SIG-M5 treated with dmso at 0.1 percent for 504 hours (cell line): ENCODE results near the gene ATP8A2.

ENCODE experiments used
- DNase-seq: peaks from one replicate; lab custom pipeline; 2025; ENCODE audit not compliant: unreplicated experiment; lab: John Stamatoyannopoulos, UW

The ATP8A2 gene

GRCh38 chr13:25874064-25874737 is 502.4 kb downstream of the ATP8A2 start:
- no peak for DNase-seq

- peak; percentile 80 for DNase-seq
These were observed 503.1 kb downstream of the ATP8A2 start for GRCh38 chr13:25874907-25875306.

GRCh38 chr13:25876247-25876646 is 504.5 kb downstream of the ATP8A2 start:
- no peak for DNase-seq

- DNase-seq, result no peak
These were observed 507.7 kb downstream of the ATP8A2 start for GRCh38 chr13:25879466-25879865.

DNA sequence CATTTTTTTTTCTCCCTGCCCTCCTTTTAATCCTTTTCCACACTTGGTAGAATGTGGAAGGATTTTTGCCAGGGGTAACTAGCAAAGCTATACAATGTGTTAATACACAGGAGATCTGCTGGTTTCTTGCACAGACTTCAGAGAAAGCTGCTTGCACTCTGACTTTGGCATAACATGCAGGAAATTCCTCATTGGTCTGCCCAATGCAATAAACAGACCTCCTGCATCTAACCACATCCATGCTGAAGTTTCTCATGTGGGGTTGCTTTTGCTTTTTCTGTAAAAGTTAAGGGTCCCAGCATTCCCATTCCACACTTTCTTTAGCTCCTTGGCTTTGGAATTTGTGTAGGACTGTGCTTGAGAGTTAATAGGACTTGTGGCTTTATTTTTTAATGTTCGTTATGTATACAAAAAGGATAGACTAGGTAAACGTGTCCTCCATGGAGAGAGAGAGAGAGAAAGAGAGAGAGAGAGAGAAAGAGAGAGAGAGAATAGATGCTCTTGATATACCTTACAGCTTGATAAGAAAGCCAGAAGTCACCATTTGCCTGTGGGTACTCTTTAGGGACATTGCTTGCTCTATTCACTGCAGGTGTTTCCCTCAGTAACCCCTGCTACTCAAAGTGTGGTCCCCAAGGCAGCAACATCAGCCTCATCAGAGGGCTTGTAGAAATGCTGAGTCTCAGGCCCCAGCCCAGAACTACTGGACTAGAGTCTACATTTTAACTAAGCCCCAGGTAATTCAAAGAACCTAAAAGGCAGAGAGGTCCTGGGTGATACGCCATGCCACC is 509.6 kb downstream of the ATP8A2 start:
- no peak for DNase-seq

DNA sequence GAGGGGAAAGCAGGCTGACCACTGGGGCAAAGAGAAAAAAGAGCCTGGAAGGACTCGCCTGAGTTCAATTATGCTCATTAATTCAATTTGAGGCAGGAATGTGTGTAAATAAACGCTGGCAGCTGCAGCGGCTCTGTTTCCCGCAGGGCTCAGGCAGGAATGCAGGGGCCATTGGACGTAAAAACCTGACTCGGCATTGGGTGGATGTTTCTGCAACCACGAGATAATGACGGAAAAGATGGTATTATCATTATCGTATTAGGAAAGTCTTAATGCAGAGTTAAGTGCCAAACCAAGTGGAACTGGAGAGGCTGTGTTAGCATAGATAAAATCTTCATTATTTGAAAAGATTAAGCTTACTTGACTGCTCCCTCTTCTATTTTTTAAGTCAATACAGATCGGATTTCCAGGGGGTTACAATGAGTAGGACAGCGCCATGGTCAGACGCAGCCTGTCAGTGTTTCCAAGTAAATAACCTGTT is 510.2 kb downstream of the ATP8A2 start:
- no peak for DNase-seq

- no peak for DNase-seq
These were observed 510.9 kb downstream of the ATP8A2 start for GRCh38 chr13:25882466-25883357.

DNA sequence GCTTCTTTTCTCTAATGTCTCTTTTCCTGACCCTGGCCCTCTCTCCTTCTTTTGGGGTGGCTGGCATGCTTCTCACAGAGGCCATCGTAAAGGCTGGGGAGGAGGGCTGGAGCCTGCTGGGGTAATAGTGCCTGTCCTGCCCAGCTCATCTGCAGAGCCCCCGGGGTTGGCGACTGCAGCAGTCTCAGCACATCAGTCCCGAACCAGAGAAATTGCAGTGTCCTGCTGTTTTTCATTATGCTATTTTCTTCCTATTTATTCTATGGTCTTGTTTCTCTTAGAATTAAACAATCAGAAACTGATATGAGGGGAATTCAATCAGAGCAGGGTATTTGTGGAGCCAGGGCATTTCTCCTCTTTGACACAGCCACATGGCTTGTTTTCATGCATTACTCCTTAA is 513.6 kb downstream of the ATP8A2 start:
- DNase-seq, result no peak

GRCh38 chr13:25886438-25887214 is 514.9 kb downstream of the ATP8A2 start:
- DNase-seq, result peak; percentile 38

- DNase-seq, result no peak
These were observed 516.3 kb downstream of the ATP8A2 start for GRCh38 chr13:25887962-25888655.

GRCh38 chr13:25890671-25891212 is 519.0 kb downstream of the ATP8A2 start:
- peak; percentile 21 for DNase-seq

DNA sequence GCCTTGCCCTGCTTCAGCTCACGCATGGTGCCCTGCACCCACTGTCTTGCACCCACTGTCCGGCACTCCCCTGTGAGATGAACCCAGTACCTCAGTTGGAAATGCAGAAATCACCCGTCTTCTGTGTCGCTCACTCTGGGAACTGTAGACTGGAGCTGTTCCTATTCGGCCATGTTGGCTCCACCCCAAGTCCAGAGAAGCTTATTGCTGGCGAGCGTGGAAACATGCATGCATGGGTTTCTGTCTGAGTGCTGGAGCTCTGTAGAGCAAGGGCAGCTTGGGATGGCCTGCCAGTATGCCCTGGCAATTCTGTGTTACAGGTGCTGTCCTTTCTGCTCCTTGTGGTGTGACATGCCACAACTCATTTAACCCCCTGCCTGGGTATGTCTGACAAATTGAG is 527.2 kb downstream of the ATP8A2 start:
- no peak for DNase-seq

DNA sequence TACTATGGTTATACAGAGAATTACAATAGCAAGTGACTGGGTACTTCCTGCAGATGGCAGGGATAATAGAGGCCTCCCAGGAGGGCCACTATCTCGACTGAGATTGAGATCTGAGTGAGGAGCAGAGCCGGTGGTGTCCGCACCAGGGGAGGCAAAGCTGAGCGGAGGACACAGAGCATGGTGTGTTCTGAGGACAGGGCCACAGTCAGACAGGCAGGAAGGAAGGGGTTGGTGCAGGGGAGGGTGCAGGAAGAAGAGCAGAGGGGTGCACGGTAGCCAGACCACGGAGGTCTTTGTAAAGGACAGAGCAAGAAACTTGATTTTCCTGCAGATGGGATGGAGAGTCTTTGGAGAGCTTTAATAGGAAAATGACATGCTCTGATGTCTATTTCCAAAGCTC is 527.7 kb downstream of the ATP8A2 start:
- DNase-seq, result no peak

DNA sequence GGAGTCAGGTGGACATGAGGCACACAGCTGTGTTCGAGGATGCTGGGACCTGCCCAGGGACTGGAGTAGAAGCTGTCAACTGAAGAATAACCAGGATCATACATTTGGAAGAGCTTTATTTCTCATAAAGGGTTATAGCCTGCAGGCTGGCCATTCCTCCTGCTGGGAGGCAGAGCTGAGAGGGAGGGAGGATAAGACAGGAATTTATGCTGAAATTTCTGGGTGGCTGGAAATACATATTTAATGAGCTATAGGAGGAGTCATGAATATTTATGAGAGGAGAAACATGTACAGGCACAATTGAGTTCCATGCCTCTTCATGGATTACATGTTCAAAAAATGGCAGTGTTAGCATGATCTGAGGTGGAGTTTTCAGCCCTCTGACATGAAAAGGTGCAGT is 528.2 kb downstream of the ATP8A2 start:
- DNase-seq, result no peak

DNA sequence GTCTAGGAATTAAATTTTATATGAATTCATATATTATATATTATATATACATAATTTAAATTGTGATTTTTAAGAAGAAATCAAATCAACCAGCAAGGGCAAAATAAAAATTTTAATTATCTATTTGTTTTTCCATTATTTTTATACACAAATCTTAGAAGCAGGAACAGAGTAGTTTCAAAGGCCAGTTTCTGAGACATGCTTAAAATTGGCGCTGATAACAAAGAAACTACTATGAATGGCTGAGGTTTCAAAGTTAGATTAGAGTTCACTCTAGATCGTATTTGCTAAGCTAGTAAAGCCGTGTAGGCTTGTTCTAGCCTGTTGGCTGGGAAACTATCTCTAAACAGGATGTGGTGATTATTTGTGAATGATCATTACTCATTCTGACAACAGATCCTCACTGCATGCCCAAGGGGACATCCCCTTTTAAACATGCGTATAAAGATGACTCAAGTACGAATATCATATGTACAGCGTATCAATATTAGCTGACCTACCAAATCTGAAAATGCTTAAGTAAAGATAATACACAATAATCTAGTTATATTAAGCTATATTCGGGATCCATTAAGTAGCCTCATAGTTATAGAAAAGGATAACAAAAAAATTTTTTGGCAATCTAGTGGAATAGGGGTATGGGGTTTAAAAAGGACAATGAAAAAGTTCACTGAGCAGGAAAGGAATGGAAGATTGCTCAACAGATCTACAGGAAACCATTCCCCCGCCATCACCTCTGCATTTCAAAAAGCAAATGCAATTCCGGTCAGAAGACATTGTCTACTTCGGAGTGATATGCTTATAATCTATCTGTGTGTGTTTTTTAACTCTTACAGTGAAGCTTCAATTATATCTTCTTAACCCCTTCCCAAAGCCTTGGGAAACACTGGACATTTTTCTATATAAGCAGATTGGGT is 529.9 kb downstream of the ATP8A2 start:
- DNase-seq, result no peak

GRCh38 chr13:25902455-25902854 is 530.7 kb downstream of the ATP8A2 start:
- DNase-seq, result no peak

DNA sequence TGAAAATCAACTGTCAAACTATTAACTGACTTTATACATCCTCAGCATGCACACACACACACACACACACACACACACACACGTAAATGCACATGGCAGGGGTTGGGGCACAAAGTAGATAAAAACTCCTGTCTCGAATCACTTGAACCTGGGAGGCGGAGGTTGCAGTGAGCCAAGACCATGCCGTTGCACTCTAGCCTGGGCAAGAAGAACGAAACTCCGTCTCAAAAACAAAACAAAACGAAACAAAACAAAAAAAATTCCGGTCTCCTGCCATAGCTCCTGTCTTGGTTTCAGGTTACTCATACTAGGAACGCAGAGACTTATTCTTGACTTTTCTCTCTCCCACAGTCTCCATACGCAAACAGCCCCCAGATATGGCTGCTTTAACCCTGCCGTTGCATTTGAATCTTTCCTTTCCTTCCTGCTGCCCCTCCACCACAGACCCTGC is 531.1 kb downstream of the ATP8A2 start:
- no peak for DNase-seq

DNA sequence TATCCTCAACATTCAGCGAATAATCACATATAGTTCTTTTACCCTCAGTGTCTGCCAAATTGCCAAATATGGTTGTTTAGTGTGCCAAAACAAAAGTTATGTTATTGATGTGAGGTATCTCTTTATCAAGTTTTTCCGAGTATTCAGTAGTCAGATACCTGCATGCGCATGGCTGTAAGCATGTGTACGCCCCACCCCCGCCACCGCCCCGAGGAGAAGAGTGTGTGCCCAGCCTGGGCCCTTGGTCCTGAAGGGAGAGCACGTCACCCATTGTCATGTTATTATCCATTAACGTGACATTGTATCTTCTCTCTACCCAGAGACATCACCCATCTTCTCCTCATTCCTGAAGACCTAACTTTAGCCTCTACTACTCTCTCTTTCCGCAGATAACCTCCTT is 533.1 kb downstream of the ATP8A2 start:
- no peak for DNase-seq

DNA sequence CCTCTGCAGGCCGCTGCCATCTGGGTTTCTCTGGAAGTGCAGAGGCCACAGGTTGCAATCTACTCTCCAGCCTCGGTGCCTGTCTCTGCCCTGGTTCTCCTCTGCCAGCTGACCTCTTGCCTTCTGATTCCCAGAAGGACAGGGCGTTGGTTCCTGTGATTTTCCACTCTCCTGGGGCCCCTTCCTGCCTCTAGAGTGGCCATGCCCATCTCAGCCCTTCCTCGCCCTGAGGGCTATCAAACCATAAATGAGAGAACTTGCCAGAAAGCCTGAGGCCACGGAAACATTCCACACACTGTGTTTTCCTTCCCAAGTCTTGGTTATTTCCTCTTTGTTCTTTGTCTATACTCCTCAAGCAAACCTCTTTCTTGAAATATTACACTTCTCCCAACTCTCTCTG is 533.8 kb downstream of the ATP8A2 start:
- DNase-seq, result no peak
